Measurements from ENCODE around the gene NOTCH1.
A peak's percentile ranks its signal among the peaks of the same experiment; 100 is the strongest.

Gene NOTCH1

DNA sequence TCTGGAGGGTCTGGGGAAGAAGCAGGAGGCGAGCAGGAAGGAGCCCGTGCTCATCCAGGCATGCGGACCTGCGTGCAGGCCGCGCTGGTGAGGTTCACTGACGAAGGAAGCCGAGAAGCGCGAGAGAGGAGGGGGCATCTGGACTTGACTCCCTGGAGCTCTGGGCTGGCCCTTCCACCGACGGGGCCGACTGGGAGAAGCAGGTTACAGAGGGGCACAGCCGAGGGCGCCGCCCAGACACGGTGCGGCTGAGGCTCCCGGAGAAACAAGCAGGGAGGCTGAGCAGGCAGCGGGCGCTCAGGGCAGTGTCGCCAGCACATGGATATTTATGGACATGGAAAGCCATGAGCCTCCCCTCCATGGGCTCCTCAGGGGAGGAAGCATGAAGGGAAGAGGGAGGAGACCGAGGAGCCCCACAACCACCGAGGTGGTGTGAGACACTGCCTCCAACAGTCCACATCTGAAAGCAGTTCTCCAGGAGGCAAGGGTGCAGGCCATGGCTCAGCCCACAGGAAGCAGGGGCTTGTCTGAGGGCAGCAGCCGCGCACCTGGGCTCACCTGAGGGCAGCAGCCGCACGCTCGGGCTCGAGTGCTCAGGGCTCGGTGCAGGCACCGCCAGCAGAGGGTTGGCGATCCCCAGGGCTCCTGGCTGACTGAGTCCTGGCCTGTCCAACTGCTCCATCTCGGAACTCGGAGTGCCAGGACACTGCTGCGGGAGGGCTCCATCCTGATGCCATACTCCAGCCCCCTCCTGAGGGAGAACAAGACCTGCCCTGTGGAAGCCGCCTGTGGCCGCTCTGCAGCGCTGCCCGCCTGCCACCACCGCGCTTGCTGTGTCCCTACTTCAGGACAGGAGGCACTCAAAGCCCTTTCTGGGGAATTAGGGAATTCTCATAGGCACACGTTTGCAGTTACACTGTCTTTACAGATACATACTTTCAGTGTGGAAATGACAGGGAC, 90.5 kb downstream of the NOTCH1 start:
- H3K27me3 ChIP-seq (ENCODE audit: insufficient read depth, low read length, poor library complexity) = no peaks in the 10 kb centered on the region
- no peaks in the 10 kb centered on the region for H3K9me3 ChIP-seq (ENCODE audit: insufficient read depth, low read length, severe bottlenecking)
- H3K27ac ChIP-seq (ENCODE audit: low read length) = no peak overlapping the region
- H3K79me2 ChIP-seq (ENCODE audit: insufficient read depth, low read length) = no peaks in the 10 kb centered on the region
- ATAC-seq (ENCODE audit: insufficient read depth, low read depth) (peak; percentile 14; the same call in 1 of the 3 replicates), DNase-seq (no peak)
- no peaks in the 10 kb centered on the region for H3K4me1 ChIP-seq (ENCODE audit: insufficient read depth, low read length)
- H3K4me3 ChIP-seq (ENCODE audit: low read depth in 1 of 2, low read length in 2 of 2) = no peak overlapping the region
- H3K36me3 ChIP-seq (ENCODE audit: insufficient read depth, low read length) = peaks cover 85% of the 10 kb centered on the region
- no peak overlapping the region for H2AFZ ChIP-seq (ENCODE audit: low read depth, low read length)
- H4K20me1 ChIP-seq (ENCODE audit: insufficient read depth, low read length) = peaks cover 17% of the 10 kb centered on the region
- H3K9ac ChIP-seq (ENCODE audit: low read depth, low read length) = no peak overlapping the region
- no peak for TF ChIP-seq EZH2 (IDR thresholded peaks at IDR 0.05; ENCODE audit: borderline replicate concordance, low read depth, low read length, severe bottlenecking)
- TF ChIP-seq, protein P1, sequence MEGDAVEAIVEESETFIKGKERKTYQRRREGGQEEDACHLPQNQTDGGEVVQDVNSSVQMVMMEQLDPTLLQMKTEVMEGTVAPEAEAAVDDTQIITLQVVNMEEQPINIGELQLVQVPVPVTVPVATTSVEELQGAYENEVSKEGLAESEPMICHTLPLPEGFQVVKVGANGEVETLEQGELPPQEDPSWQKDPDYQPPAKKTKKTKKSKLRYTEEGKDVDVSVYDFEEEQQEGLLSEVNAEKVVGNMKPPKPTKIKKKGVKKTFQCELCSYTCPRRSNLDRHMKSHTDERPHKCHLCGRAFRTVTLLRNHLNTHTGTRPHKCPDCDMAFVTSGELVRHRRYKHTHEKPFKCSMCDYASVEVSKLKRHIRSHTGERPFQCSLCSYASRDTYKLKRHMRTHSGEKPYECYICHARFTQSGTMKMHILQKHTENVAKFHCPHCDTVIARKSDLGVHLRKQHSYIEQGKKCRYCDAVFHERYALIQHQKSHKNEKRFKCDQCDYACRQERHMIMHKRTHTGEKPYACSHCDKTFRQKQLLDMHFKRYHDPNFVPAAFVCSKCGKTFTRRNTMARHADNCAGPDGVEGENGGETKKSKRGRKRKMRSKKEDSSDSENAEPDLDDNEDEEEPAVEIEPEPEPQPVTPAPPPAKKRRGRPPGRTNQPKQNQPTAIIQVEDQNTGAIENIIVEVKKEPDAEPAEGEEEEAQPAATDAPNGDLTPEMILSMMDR (IDR thresholded peaks at IDR 0.05; ENCODE audit: borderline replicate concordance, extremely low read depth, low read length, poor library complexity, severe bottlenecking) = no peak
- H3K4me2 ChIP-seq (ENCODE audit: insufficient read depth, low read length) = no peak overlapping the region

DNA sequence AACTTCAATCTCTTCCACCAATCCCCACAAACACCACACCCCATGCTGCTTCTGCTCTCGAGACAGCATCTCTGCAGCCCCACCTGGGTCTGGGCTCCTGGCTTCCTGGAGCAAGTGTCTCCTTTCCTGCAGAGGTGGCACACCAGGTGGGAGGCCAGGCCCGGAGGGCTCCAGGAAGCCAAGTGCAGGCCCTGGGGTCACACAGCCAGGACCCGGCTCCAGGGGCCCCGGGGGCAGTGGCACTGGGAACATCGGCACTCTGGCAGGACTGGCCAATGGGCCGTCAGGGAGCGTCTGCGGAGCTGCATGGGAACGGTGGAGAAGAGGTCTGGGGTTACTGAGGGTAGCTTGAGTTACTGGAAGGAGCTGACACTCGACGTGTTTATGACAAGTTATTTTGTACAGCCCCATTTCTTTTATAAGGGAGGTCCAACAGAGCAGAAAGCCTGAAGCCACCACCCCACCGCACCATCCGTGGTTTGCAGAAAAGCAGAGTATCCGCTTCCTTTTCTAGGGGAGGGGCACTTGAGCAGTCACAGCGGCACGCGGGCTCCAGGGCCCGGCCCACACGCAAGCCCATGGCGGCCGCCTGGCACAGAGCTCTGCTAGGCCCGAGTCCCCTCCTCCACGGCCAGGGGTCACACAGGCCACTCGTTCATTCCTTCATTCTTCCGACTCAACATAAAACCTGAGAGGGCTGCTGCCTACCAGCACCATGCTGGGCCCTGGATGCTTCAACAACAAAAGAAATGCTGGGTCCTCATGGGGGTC, 91.6 kb downstream of the NOTCH1 start:
- TF ChIP-seq EZH2 (IDR thresholded peaks at IDR 0.05; ENCODE audit: borderline replicate concordance, low read depth, low read length, severe bottlenecking) = no peak
- TF ChIP-seq, protein P1 (IDR thresholded peaks at IDR 0.05; ENCODE audit: borderline replicate concordance, extremely low read depth, low read length, poor library complexity, severe bottlenecking) = no peak
- no peak overlapping the region for H3K4me2 ChIP-seq (ENCODE audit: insufficient read depth, low read length)
- no peak for DNase-seq
- H3K4me1 ChIP-seq (ENCODE audit: insufficient read depth, low read length) = no peaks in the 10 kb centered on the region
- no peak overlapping the region for H3K27ac ChIP-seq (ENCODE audit: low read length)
- H2AFZ ChIP-seq (ENCODE audit: low read depth, low read length) = no peak overlapping the region
- H3K9me3 ChIP-seq (ENCODE audit: insufficient read depth, low read length, severe bottlenecking) = no peaks in the 10 kb centered on the region
- H3K36me3 ChIP-seq (ENCODE audit: insufficient read depth, low read length) = peaks cover 87% of the 10 kb centered on the region
- no peak for ATAC-seq (ENCODE audit: insufficient read depth, low read depth)
- H3K79me2 ChIP-seq (ENCODE audit: insufficient read depth, low read length) = no peaks in the 10 kb centered on the region
- H3K27me3 ChIP-seq (ENCODE audit: insufficient read depth, low read length, poor library complexity) = no peaks in the 10 kb centered on the region
- H4K20me1 ChIP-seq (ENCODE audit: insufficient read depth, low read length) = peaks cover 17% of the 10 kb centered on the region
- H3K4me3 ChIP-seq (ENCODE audit: low read depth in 1 of 2, low read length in 2 of 2) = no peak overlapping the region
- H3K9ac ChIP-seq (ENCODE audit: low read depth, low read length) = no peak overlapping the region

DNA sequence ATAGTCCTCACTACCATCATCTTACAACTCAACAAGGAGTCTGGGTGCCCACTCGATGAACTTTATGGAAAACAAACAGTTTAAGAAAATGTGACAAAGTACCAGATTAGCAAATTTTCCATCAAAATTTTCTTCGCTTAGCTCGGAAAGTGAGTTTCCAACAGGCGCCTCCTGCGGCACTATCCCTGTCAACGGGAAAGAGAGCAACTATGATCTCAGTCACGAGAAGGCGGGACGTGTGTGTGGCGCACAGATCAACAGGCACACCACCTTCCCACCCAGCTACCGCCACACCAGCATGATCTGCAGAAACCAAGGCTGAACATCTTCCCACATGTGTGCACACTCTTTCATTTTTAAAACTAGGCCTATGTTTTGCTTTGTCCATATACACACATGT, 92.5 kb downstream of the NOTCH1 start:
- Histone ChIP-seq H3K36me3 (ENCODE audit: insufficient read depth, low read length) (peaks cover 87% of the 10 kb centered on the region), H3K9ac (ENCODE audit: low read depth, low read length) (no peak overlapping the region), H3K79me2 (ENCODE audit: insufficient read depth, low read length) (no peaks in the 10 kb centered on the region), H2AFZ (ENCODE audit: low read depth, low read length) (no peak overlapping the region), H4K20me1 (ENCODE audit: insufficient read depth, low read length) (peaks cover 17% of the 10 kb centered on the region), H3K9me3 (ENCODE audit: insufficient read depth, low read length, severe bottlenecking) (no peaks in the 10 kb centered on the region), H3K4me2 (ENCODE audit: insufficient read depth, low read length) (no peak overlapping the region), H3K4me3 (ENCODE audit: low read depth in 1 of 2, low read length in 2 of 2) (no peak overlapping the region), H3K27me3 (ENCODE audit: insufficient read depth, low read length, poor library complexity) (no peaks in the 10 kb centered on the region), H3K4me1 (ENCODE audit: insufficient read depth, low read length) (no peaks in the 10 kb centered on the region), H3K27ac (ENCODE audit: low read length) (no peak overlapping the region)
- DNase-seq = no peak
- no peak for ATAC-seq (ENCODE audit: insufficient read depth, low read depth)
- no peak for TF ChIP-seq EZH2 (IDR thresholded peaks at IDR 0.05; ENCODE audit: borderline replicate concordance, low read depth, low read length, severe bottlenecking)
- TF ChIP-seq, protein P1 (IDR thresholded peaks at IDR 0.05; ENCODE audit: borderline replicate concordance, extremely low read depth, low read length, poor library complexity, severe bottlenecking) = no peak

Data from DND-41 (cell line).